Karpas-422 (cell line): ENCODE measurements around the gene INKA2. TPM values are rescaled to one million over a fixed set of nuclear protein-coding genes. Genes with fewer than 3 reads are reported as not detected.
A peak's percentile ranks its signal among the peaks of the same experiment; 100 is the strongest.

Experiments
- DNase-seq: peaks from one replicate; pipeline ENCODE4 v3.0.0-alpha.2; 2015
- H2AFZ ChIP-seq: fragments of 200-600 bp; sonication (generic); 2 replicates; pipeline ENCODE4 v1.6.1; 2014; ENCODE audit warnings: antibody characterized with exemption, low read length, mixed read lengths
- H3K27ac ChIP-seq: fragments of 200-600 bp; sonication (generic); 2 replicates; pipeline ENCODE4 v1.5.1; 2014; ENCODE audit warnings: mild to moderate bottlenecking, low read length, moderate library complexity
- H3K27me3 ChIP-seq: fragments of 200-600 bp; sonication (generic); 2 replicates; pipeline ENCODE4 v1.6.1; 2014; ENCODE audit warnings: low read length, mixed read lengths
- H3K36me3 ChIP-seq: fragments of 200-600 bp; sonication (generic); 2 replicates; pipeline ENCODE4 v1.6.1; 2014; ENCODE audit warnings: low read length, mixed read lengths; ENCODE audit not compliant: insufficient read depth
- H3K4me1 ChIP-seq: fragments of 200-600 bp; sonication (generic); 2 replicates; pipeline ENCODE4 v1.6.1; 2014; ENCODE audit warnings: mild to moderate bottlenecking, low read length, mixed read lengths
- H3K4me2 ChIP-seq: fragments of 200-600 bp; sonication (generic); 2 replicates; pipeline ENCODE4 v1.6.1; 2014; ENCODE audit warnings: low read length, low read depth, mild to moderate bottlenecking; ENCODE audit not compliant: poor library complexity, severe bottlenecking
- H3K4me3 ChIP-seq: fragments of 200-600 bp; sonication (generic); 2 replicates; pipeline ENCODE4 v1.5.1; 2014; ENCODE audit warnings: mild to moderate bottlenecking, antibody characterized with exemption, low read length, mixed read lengths
- H3K79me2 ChIP-seq: fragments of 200-600 bp; sonication (generic); 2 replicates; pipeline ENCODE4 v1.6.1; 2014; ENCODE audit warnings: mild to moderate bottlenecking, low read length, mixed read lengths
- H3K9ac ChIP-seq: fragments of 200-600 bp; sonication (generic); 2 replicates; pipeline ENCODE4 v1.6.0; 2014; ENCODE audit warnings: low read length
- H3K9me2 ChIP-seq: fragments of 200-600 bp; sonication (generic), shearing (Covaris generic); replicated peaks from 2 replicates; pipeline ENCODE4 v1.6.0; 2014; ENCODE audit warnings: mild to moderate bottlenecking, low read length, moderate library complexity; ENCODE audit not compliant: insufficient read depth
- H3K9me3 ChIP-seq: fragments of 300-700, 200-600 bp; sonication (generic); 2 replicates; pipeline ENCODE4 v1.6.1; 2014; ENCODE audit warnings: low read length, mixed read lengths
- H4K20me1 ChIP-seq: fragments of 200-600 bp; sonication (generic); 2 replicates; pipeline ENCODE4 v1.6.1; 2014; ENCODE audit warnings: mild to moderate bottlenecking, antibody characterized with exemption, low read length, low read depth; ENCODE audit not compliant: insufficient read depth
- total RNA-seq: library from RNA; depleted of rRNA; stranded (reverse); fragments of >200 nt; shearing (Covaris generic); gene quantifications from 2 replicates; pipeline ENCODE4 v1.2.3, GENCODE V29; 2014; ENCODE audit warnings: low replicate concordance; rRNA removed

Gene INKA2
- total RNA-seq: 1.1 and 1.6 TPM in 2 replicates

GRCh38 chr1:111739194-111739924 is at the start of gene INKA2:
INKA2 (minus strand) TSS chr1:111739395; CDS start chr1:111739242, 153 bp downstream.
- Histone ChIP-seq H3K27ac (peak within 1 kb of the TSS; percentile 63), H3K36me3 (no peaks in the 10 kb centered on the region), H4K20me1 (peaks cover 12% of the 10 kb centered on the region; the same call in 1 of the 2 replicates), H2AFZ (peak within 1 kb of the TSS; percentile 84), H3K9me2 (no peaks in the 10 kb centered on the region), H3K9me3 (no peaks in the 10 kb centered on the region), H3K9ac (peak within 1 kb of the TSS; percentile 74), H3K4me3 (peak within 1 kb of the TSS; percentile 67), H3K79me2 (no peaks in the 10 kb centered on the region), H3K4me2 (peak within 1 kb of the TSS; percentile 95), H3K4me1 (peaks cover 30% of the 10 kb centered on the region), H3K27me3 (no peaks in the 10 kb centered on the region)
- peak; percentile 95 for DNase-seq

DNA sequence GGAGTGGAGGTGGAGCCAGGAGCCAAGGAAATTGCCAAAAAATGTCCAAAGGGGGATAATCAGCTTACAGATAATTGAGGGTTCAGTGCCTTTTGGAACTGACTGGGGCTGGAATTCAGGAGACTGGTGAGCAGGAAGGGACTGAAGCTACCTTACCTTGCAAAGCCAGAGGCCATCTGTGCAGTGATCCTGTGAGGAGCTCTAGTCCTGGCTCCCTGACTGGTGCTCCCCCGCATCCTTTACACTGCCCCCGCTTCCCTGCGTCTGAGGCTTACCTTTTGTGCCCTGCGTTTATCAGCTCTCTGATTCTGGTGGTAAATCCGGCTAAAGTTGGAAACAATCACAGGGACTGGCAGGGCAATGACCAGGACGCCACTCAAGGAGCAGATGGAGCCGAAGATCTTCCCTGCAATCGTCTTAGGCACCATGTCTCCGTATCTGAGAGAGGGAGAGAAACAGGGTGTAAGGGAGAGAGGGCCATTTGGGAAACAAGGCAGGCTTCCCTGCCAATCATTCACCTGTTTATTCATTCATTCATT is 47.5 kb upstream of the INKA2 start:
- no peaks in the 10 kb centered on the region for H3K79me2 ChIP-seq
- no peak overlapping the region for H3K4me2 ChIP-seq
- peaks cover 3% of the 10 kb centered on the region; the same call in 1 of the 2 replicates for H3K4me1 ChIP-seq
- H3K9me3 ChIP-seq: no peaks in the 10 kb centered on the region
- H3K4me3 ChIP-seq: no peak overlapping the region
- no peak overlapping the region for H3K27ac ChIP-seq
- H3K9ac ChIP-seq: no peak overlapping the region
- H3K36me3 ChIP-seq: no peaks in the 10 kb centered on the region
- no peaks in the 10 kb centered on the region for H3K9me2 ChIP-seq
- H3K27me3 ChIP-seq: no peaks in the 10 kb centered on the region
- no peak for DNase-seq
- H2AFZ ChIP-seq: no peak overlapping the region
- no peaks in the 10 kb centered on the region for H4K20me1 ChIP-seq

GRCh38 chr1:111784273-111784901 is 45.2 kb upstream of the INKA2 start:
- Histone ChIP-seq H3K4me3 (no peak overlapping the region), H3K27me3 (no peaks in the 10 kb centered on the region), H3K36me3 (no peaks in the 10 kb centered on the region), H2AFZ (no peak overlapping the region), H3K79me2 (no peaks in the 10 kb centered on the region), H3K4me2 (no peak overlapping the region), H3K27ac (no peak overlapping the region), H3K9me3 (no peaks in the 10 kb centered on the region), H3K4me1 (peaks cover 3% of the 10 kb centered on the region; the same call in 1 of the 2 replicates), H3K9ac (no peak overlapping the region), H3K9me2 (no peaks in the 10 kb centered on the region), H4K20me1 (no peaks in the 10 kb centered on the region)
- no peak for DNase-seq

- H3K9me2 ChIP-seq: no peaks in the 10 kb centered on the region
- H3K9me3 ChIP-seq: no peaks in the 10 kb centered on the region
- H3K27ac ChIP-seq: no peak overlapping the region
- no peaks in the 10 kb centered on the region for H3K79me2 ChIP-seq
- no peak overlapping the region for H3K4me2 ChIP-seq
- H3K9ac ChIP-seq: no peak overlapping the region
- DNase-seq: no peak
- H2AFZ ChIP-seq: no peak overlapping the region
- no peaks in the 10 kb centered on the region for H3K27me3 ChIP-seq
- no peak overlapping the region for H3K4me3 ChIP-seq
- no peaks in the 10 kb centered on the region for H3K36me3 ChIP-seq
- H4K20me1 ChIP-seq: no peaks in the 10 kb centered on the region
- peaks cover 3% of the 10 kb centered on the region; the same call in 1 of the 2 replicates for H3K4me1 ChIP-seq
Observed at GRCh38 chr1:111779546-111779945, 40.4 kb upstream of the INKA2 start.

DNA sequence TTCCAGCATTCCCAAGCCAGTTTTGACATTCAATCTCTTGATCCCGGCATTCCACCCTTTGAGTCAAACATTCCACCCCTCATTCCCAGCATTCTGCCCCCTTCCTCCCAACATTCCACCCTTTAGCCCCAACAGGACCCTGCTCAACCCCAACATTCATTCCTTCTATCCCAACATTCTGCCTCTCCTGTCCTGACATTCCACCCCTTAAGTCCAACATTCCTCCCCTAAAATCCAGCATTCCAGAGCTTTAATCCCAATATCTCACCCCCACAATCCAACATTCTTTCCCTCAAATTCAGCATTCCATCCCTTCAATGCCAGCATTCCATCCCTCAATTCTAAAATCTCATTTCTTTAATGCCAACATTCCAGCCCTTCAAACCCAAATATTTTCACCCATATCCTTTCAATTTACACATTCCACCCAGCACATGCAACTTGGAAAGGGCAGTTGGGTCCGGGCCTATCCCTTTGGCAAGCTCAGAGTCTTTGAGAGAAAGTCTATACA is 39.4 kb upstream of the INKA2 start:
- no peaks in the 10 kb centered on the region for H3K9me2 ChIP-seq
- peaks cover 3% of the 10 kb centered on the region; the same call in 1 of the 2 replicates for H3K4me1 ChIP-seq
- no peaks in the 10 kb centered on the region for H3K79me2 ChIP-seq

GRCh38 chr1:111778066-111778465 is 38.9 kb upstream of the INKA2 start:
- Histone ChIP-seq H3K27ac (no peak overlapping the region), H3K9me3 (no peaks in the 10 kb centered on the region), H2AFZ (no peak overlapping the region), H3K9ac (no peak overlapping the region), H3K4me2 (no peak overlapping the region), H3K4me1 (peaks cover 3% of the 10 kb centered on the region; the same call in 1 of the 2 replicates), H3K79me2 (no peaks in the 10 kb centered on the region), H3K9me2 (no peaks in the 10 kb centered on the region), H4K20me1 (no peaks in the 10 kb centered on the region), H3K4me3 (no peak overlapping the region), H3K36me3 (no peaks in the 10 kb centered on the region), H3K27me3 (no peaks in the 10 kb centered on the region)
- DNase-seq: no peak

More for the DNA sequence above, 39.4 kb upstream of the INKA2 start:
- Histone ChIP-seq H3K27ac (no peak overlapping the region), H2AFZ (no peak overlapping the region), H3K36me3 (no peaks in the 10 kb centered on the region), H4K20me1 (no peaks in the 10 kb centered on the region), H3K27me3 (no peaks in the 10 kb centered on the region), H3K9me3 (no peaks in the 10 kb centered on the region), H3K9ac (no peak overlapping the region), H3K4me3 (no peak overlapping the region), H3K4me2 (no peak overlapping the region)
- no peak for DNase-seq

DNA sequence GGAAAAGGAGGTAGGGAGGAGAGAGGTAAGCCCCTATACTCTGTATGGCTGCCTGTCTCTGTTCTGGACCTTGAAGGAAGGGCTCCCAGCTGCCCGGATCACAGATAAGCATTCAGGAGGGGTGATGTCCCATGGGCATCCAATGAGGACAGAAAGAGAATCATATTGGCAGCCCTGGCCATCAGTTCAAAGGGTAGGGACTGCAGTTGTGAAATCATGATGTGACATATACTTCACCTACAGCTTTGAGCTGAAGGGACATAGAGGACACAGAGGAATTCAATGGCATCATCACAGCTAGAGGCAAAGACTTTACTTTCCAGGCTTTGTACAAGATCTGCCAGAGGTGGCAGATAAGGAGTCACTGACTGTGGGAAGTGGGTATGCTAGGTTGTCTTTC is 38.1 kb upstream of the INKA2 start:
- Histone ChIP-seq H3K4me1 (no peaks in the 10 kb centered on the region), H3K9me2 (no peaks in the 10 kb centered on the region), H3K9ac (no peak overlapping the region), H3K27ac (no peak overlapping the region), H3K27me3 (no peaks in the 10 kb centered on the region), H4K20me1 (no peaks in the 10 kb centered on the region), H3K79me2 (no peaks in the 10 kb centered on the region), H2AFZ (no peak overlapping the region), H3K9me3 (no peaks in the 10 kb centered on the region), H3K36me3 (no peaks in the 10 kb centered on the region), H3K4me2 (no peak overlapping the region), H3K4me3 (no peak overlapping the region)
- no peak for DNase-seq

DNA sequence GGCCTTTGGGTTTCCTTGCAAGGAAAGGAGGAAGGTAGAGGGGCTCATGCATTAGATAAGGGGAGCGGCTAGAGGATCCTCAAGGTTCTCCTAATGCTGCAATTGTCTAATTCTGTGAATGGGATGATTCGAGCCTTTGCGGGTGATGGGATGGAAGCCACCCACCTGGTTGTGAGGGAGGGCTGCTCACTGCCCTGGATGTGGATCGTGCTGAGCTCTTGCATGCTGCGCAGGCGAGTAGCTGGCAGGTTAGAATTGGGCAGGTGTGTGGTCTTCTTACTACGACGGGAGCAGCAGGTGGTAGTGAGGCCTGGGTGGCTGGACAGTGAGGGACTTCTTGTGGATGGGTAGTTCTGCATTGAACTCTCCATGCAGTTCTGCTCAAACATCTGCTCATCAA is 37.7 kb upstream of the INKA2 start:
- H4K20me1 ChIP-seq: no peaks in the 10 kb centered on the region
- H3K4me2 ChIP-seq: no peak overlapping the region
- no peaks in the 10 kb centered on the region for H3K4me1 ChIP-seq
- no peak overlapping the region for H3K4me3 ChIP-seq
- DNase-seq: no peak
- no peak overlapping the region for H3K27ac ChIP-seq
- no peak overlapping the region for H2AFZ ChIP-seq
- H3K9ac ChIP-seq: no peak overlapping the region
- H3K27me3 ChIP-seq: no peaks in the 10 kb centered on the region
- no peaks in the 10 kb centered on the region for H3K9me3 ChIP-seq
- H3K79me2 ChIP-seq: no peaks in the 10 kb centered on the region
- H3K9me2 ChIP-seq: no peaks in the 10 kb centered on the region
- H3K36me3 ChIP-seq: no peaks in the 10 kb centered on the region
